ENCODE measurements around the gene PITX1. TPM values are rescaled to one million over a fixed set of nuclear protein-coding genes. Genes with fewer than 3 reads are reported as not detected.
A peak's percentile ranks its signal among the peaks of the same experiment; 100 is the strongest.

The PITX1 gene
- total and polyA plus RNA-seq, 2 of the 13 experiments (the other 11 are each of a cell fraction or from before 2014, with no cell fraction given), result 11.7 to 20.2 TPM

GRCh38 chr5:135053989-135054388 is 20.0 kb upstream of the PITX1 start (continued):
- no peak for TF ChIP-seq U2AF2 (IDR thresholded peaks at IDR 0.05; ENCODE audit: low read depth, low read length)
- 0 out of 2 replicates have a peak, but pooled peaks have one; percentile 27 for TF ChIP-seq RXRB (CRISPR knock-in tag; IDR thresholded peaks at IDR 0.05; ENCODE audit: borderline replicate concordance)
- TF ChIP-seq ELF1 (CRISPR knock-in tag; IDR thresholded peaks at IDR 0.05), result no peak
- peak; percentile 69 for TF ChIP-seq GATAD2A (CRISPR knock-in tag; IDR thresholded peaks at IDR 0.05)
- TF ChIP-seq DNMT3B (CRISPR knock-in tag; conservative IDR thresholded peaks at IDR 0.05), result no peak
- 0 out of 2 replicates have a peak, but pooled peaks have one; percentile 32 for TF ChIP-seq POGK (CRISPR knock-in tag; conservative IDR thresholded peaks at IDR 0.05)
- TF ChIP-seq HOXA3 (CRISPR knock-in tag; IDR thresholded peaks at IDR 0.05), result peak; percentile 38; the same call in 1 of the 2 replicates
- TF ChIP-seq NR3C1 (CRISPR knock-in tag; IDR thresholded peaks at IDR 0.05), result no peak
- TF ChIP-seq ZNF737 (CRISPR knock-in tag; IDR thresholded peaks at IDR 0.05; ENCODE audit: borderline replicate concordance), result no peak
- TF ChIP-seq TMF1 (CRISPR knock-in tag; IDR thresholded peaks at IDR 0.05; ENCODE audit: low read depth), result no peak
- no peak for TF ChIP-seq KMT2A (CRISPR knock-in tag; IDR thresholded peaks at IDR 0.05)
- TF ChIP-seq NR2C2 (CRISPR knock-in tag; IDR thresholded peaks at IDR 0.05; ENCODE audit: borderline replicate concordance), result peak; percentile 50; the same call in 1 of the 2 replicates
- TF ChIP-seq PHF21A (CRISPR knock-in tag; IDR thresholded peaks at IDR 0.05), result peak; percentile 35; the same call in 1 of the 2 replicates
- peak; percentile 40; the same call in 1 of the 2 replicates for TF ChIP-seq ZGPAT (CRISPR knock-in tag; IDR thresholded peaks at IDR 0.05)
- TF ChIP-seq ZBTB3 (CRISPR knock-in tag; IDR thresholded peaks at IDR 0.05; ENCODE audit: borderline replicate concordance, low read depth), result no peak
- no peak for TF ChIP-seq CBFB (CRISPR knock-in tag; IDR thresholded peaks at IDR 0.05)
- TF ChIP-seq ZNF784 (CRISPR knock-in tag; IDR thresholded peaks at IDR 0.05; ENCODE audit: borderline replicate concordance), result peak; percentile 36; the same call in 1 of the 2 replicates
- TF ChIP-seq RBFOX2 (IDR thresholded peaks at IDR 0.05; ENCODE audit: low read depth, low read length), result no peak
- peak; percentile 36; the same call in 1 of the 2 replicates for TF ChIP-seq ZNF788 (CRISPR knock-in tag; IDR thresholded peaks at IDR 0.05; ENCODE audit: borderline replicate concordance)
- TF ChIP-seq FOXJ3 (CRISPR knock-in tag; IDR thresholded peaks at IDR 0.05; ENCODE audit: borderline replicate concordance), result peak; percentile 39; the same call in 1 of the 2 replicates
- TF ChIP-seq SALL1 (CRISPR knock-in tag; IDR thresholded peaks at IDR 0.05), result peak; percentile 70
- peak; percentile 30; the same call in 1 of the 2 replicates for TF ChIP-seq BCL6 (CRISPR knock-in tag; IDR thresholded peaks at IDR 0.05)
- peak; percentile 57 for TF ChIP-seq NR2F6 (IDR thresholded peaks at IDR 0.05)
- 0 out of 2 replicates have a peak, but pooled peaks have one; percentile 10 for TF ChIP-seq NR2F6 (CRISPR knock-in tag; IDR thresholded peaks at IDR 0.05)
- TF ChIP-seq ZNF598 (CRISPR knock-in tag; IDR thresholded peaks at IDR 0.05; ENCODE audit: borderline replicate concordance), result no peak
- no peak for TF ChIP-seq ZXDC (CRISPR knock-in tag; IDR thresholded peaks at IDR 0.05)
- no peak for TF ChIP-seq KDM3A (CRISPR knock-in tag; IDR thresholded peaks at IDR 0.05; ENCODE audit: low read depth)
